Measurements from ENCODE around the gene TNIK.
"Not testable (repeated sequence)": the region's sequence is repeated elsewhere in the genome, so short reads cannot be mapped to it uniquely, and the experiment has no call there.

The TNIK gene

DNA sequence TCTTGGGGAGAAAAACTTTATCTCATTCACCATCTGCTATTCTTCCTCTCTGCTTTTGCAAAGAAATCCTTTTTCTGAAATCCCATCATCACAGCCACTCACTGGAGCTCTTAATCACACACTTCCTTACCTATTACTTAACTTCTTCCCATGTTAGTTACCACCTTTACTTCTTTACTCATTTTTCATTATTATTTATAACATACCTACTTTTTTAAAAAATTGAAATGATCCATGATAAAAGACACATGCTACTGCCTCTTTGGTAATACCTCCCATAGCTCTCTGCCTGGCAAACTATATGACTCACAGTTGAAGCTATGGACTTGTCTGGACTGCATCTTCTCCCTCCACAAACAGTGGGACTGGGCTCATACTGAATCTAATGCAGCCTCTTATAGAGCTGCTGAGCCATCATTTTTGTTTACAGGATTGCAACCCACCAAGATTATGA is 150.3 kb downstream of the TNIK start:
- DNase-seq (ENCODE audit: low read depth) = no peak

- DNase-seq (ENCODE audit: low read depth) = no peak
These were observed 152.2 kb downstream of the TNIK start for GRCh38 chr3:171307988-171308387.

DNA sequence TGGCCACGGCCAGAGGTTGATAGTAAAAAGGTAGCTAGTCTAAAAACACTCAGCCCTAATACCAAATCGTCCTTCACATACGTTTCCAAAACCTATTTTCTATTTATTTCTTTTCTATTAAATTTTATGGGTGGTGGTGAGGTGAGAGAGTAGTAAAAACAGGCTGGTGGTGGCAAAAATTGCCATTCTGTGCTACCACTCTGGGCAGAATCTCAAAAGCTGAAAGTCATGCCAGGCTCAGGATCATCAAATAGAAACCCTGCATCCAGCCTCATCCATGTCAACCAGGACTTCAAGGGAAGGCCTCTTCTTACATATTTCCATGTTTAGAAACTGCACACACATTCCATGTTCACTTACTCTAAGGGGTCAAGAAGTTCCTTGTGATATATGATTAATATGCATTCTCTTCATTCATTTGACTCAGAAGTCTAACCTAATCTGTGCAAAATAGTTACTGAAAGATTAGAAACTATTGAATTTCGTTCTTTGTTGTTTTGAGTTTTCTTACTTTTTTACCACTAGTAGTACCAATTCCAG is 153.1 kb downstream of the TNIK start:
- no peak for DNase-seq (ENCODE audit: low read depth)

DNA sequence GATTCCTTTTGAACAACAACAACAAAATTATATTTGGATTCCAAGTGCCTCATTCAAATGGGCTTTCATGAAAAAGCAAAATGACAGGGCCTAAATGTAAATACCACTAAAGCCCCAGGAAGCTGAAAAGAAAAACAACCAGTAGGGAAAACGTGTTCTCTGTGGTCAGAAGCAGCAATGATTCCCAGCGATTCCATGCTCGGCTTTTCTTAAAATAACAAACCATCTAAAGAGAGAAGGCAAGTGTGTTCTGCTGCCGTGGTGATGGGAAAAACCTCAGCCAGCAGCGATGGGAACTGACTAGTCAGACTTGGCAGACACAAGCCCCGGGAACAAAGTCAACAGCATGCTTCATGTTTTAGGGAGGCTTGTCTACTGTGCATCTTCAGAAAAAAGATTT is 153.6 kb downstream of the TNIK start:
- DNase-seq (ENCODE audit: low read depth) = no peak

DNA sequence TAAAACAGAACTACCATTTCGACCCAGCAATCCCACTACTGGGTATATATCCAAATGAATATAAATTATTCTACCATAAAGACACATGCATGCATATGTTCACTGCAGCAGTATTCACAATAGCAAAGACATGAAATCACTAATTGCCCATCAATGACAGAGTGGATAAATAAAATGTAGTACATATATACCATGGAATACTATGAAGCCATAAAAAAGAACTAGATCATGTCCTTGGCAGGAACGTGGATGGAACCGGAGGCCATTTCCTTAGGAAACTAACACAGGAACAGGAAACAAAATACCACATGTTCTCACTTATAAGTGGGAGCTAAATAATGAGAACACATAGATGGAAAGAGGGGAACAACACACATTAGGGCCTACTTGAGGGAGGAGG is 154.4 kb downstream of the TNIK start:
- not testable (repeated sequence) for DNase-seq (ENCODE audit: low read depth)

DNA sequence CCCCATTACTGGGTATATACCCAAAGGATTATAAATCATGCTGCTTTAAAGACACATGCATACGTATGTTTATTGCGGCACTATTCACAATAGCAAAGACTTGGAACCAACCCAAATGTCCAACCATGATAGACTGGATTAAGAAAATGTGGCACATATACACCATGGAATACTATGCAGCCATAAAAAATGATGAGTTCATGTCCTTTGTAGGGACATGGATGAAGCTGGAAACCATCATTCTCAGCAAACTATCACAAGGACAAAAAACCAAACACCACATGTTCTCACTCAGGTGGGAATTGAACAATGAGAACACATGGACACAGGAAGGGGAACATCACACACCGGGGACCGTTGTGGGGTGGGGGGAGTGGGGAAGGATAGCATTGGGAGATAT is 155.7 kb downstream of the TNIK start:
- DNase-seq (ENCODE audit: low read depth) = not testable (repeated sequence)

- DNase-seq (ENCODE audit: low read depth) = not testable (repeated sequence)
These were observed 156.2 kb downstream of the TNIK start for GRCh38 chr3:171304017-171304416.

DNA sequence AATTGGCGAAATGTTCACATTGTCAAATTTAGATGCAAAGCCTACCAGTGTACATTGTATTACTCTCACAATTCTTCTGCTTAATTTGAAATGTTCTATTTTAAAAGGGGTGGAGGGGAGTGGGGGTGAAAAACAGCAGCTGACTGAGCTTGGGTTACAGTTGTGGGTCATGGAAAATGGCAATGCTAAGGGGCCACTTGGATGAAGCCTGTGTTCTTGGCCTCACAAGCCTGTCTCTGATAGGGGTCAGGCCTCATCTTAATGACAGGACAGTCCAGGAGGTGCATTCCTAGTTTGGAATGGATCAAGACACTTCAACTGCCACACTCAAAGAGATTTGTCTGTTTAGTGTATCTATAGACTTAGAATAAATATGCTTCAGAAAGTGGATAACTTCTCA is 158.2 kb downstream of the TNIK start:
- no peak for DNase-seq (ENCODE audit: low read depth)

DNA sequence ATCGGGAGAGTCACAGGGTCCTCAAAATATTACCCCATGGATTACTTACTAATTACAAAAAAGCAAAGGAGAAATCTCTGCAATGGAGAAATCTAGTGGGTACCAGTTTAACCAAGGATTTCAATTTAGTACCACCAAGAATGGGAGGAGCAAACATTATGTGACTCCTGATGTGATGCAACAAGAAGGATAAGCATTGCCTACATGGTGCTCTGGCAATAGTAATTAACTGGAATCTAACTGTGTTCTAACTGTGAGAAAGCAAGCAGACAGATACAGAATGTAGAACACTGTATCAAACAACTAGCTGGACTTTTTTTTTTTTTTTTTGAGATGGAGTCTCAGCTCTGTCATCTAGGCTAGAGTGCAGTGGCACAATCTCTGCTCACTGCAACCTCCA is 159.2 kb downstream of the TNIK start:
- no peak for DNase-seq (ENCODE audit: low read depth)

- no peak for DNase-seq (ENCODE audit: low read depth)
These were observed 162.3 kb downstream of the TNIK start for GRCh38 chr3:171297951-171298350.

DNA sequence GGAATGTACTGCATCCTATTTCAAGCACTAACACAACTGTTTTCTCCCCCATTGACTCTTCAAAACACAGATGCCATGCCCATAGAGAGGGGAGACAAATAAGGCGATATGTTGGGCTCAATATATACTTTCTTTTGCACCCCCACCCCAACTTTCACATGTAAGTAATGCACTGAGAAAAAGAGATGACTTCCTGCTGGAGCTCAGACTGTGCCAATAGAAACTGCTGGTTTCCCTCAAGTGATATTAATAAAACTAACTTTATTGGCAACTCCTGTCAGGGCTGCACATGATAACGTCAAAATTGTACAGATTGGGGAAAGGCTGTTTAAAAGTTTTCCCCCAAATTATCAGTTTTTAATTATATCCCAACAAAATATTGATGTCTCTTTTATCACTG is 163.0 kb downstream of the TNIK start:
- no peak for DNase-seq (ENCODE audit: low read depth)

GRCh38 chr3:171295484-171296373 is 164.5 kb downstream of the TNIK start:
- DNase-seq (ENCODE audit: low read depth) = no peak

GRCh38 chr3:171293142-171293782 is 166.9 kb downstream of the TNIK start:
- no peak for DNase-seq (ENCODE audit: low read depth)

GRCh38 chr3:171290680-171291079 is 169.5 kb downstream of the TNIK start:
- no peak for DNase-seq (ENCODE audit: low read depth)

DNA sequence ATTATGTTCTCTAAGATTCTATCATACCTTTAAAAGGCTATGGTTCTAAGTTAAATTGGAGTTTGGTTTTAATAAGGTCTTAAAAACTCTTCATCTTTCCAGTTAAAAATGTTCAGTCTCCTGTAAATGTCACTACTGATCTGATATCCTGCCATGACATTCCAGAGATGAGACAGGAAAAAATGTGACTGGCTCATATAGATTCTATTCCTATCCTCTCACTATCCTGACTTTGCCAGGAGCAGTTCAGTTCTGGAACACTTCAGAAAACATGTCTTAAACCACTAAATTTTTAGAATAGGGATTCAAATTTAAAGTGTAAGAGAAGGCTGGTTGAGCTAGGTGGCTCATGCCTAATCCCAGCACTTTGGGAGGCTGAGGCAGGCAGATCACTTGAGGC is 170.9 kb downstream of the TNIK start:
- DNase-seq (ENCODE audit: low read depth) = no peak

DNA sequence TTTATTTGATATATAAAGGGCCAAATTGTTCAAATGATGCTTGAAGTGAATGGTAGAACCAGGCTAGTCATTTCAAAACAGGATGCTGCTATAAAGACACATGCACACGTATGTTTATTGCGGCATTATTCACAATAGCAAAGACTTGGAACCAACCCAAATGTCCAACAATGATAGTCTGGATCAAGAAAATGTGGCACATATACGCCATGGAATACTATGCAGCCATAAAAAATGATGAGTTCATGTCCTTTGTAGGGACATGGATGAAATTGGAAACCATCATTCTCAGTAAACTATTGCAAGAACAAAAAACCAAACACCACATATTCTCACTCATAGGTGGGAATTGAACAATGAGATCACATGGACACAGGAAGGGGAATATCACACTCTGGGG is 172.4 kb downstream of the TNIK start:
- not testable (repeated sequence) for DNase-seq (ENCODE audit: low read depth)

DNA sequence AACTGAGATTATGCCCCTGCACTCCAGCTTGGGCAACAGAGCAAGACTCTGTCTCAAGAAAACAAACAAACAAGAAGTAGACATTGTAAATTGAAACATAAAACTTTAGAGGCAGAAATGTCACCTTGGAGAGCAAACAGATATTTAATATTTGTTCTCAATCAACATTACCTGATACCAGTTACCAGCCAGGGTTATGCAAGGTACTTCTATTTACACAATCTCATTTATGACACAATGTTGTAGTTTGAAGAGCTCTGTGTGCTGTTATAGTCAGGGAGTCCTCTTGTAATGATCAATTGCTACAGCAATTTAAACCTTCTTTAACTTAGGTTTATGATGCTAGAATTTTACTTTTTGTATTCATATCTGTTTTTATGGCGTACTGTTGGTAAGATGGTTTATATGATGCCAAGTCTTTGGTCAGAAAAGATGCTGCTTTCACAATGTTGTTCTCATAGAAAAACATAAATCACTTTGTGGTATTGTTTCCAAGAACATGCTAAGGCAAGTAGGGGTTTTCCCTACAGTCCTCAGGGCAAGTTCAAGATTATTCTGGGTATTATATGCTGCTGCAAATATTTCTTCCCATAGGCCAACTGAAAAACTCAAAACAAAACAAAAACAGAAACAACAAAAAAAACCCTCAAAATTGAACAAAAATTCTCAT is 173.5 kb downstream of the TNIK start:
- no peak for DNase-seq (ENCODE audit: low read depth)

- DNase-seq (ENCODE audit: low read depth) = no peak
These were observed 174.9 kb downstream of the TNIK start for GRCh38 chr3:171285287-171285686.

- no peak for DNase-seq (ENCODE audit: low read depth)
These were observed 175.7 kb downstream of the TNIK start for GRCh38 chr3:171284308-171285075.

DNA sequence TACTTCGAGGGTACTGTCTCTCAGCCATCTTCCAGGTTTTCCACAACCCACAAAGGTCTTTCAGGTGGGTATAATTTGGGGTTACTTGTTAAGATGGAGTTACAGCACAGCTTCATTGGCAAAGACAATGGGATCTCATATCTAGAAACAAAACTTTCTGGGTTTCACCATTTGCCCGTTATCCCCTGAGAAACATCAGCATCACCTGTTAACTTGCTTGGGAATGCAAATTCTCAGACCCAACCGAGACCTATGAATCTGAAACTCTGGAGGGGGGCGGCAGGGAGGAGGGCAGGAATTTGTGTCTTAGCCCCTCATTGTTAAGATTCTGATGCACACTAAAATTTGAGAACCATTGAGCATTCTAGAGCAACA is 176.4 kb downstream of the TNIK start:
- no peak for DNase-seq (ENCODE audit: low read depth)

DNA sequence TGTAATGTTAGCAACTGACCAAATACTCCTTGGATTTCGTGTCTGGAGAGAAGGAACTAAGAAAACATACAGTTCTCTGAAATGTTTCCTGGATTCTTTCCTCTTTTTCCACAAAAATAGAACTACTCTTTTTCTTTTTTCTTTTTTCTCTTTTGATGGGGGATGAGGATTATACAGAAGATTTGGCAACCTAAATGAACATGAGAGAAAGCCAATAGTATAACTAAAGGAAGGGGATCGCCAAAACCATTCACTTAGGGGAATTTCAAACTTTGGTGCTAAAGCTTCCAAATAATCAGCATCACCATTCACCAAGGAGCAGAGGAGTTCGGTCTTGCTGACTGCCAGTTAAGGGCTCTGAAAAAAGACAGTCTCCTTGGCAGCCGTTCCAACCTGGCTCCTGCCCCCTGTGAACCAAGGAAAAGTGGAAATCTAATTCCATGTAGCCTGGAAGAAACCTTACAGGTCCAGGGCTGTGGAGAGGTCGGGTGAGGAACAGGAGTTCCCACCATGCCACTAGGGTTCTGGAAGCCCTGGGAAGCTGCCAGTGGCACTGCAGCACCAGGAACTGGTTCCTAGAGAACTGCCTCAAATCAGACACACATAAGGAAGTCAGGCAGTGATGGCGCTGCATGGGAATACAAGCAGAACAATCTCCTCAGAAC is 176.9 kb downstream of the TNIK start:
- no peak for DNase-seq (ENCODE audit: low read depth)
